H1 (cell line): ENCODE data around the gene MTCH2.

Source experiments
- CHD2 ChIP-seq: IDR thresholded peaks from 2 replicates; pipeline ENCODE4 v1.6.1; 2012; ENCODE audit warnings: low read length, improper control_type of control experiment
- CREB1 ChIP-seq: IDR thresholded peaks from 2 replicates; pipeline ENCODE4 v1.6.1; 2012; ENCODE audit warnings: inconsistent platforms
- GABPA ChIP-seq: IDR thresholded peaks from 2 replicates; pipeline ENCODE4 v1.6.1; 2011; ENCODE audit warnings: mild to moderate bottlenecking, low read length, moderate library complexity, borderline replicate concordance; ENCODE audit not compliant: insufficient read depth
- POLR2A ChIP-seq, 2 experiments: IDR thresholded peaks; 1 replicate in 1 of 2; 2 replicates in 1 of 2; pipeline ENCODE4 v1.6.1; 2011; ENCODE audit warnings: low read depth in 2 of 2, low read length in 2 of 2, mild to moderate bottlenecking in 2 of 2; ENCODE audit errors: control extremely low read depth in 1 of 2
- RXRA ChIP-seq: IDR thresholded peaks from 2 replicates; pipeline ENCODE4 v1.6.1; 2011; ENCODE audit warnings: low read depth, mild to moderate bottlenecking, low read length, moderate library complexity; ENCODE audit not compliant: insufficient read depth
- SIX5 ChIP-seq: IDR thresholded peaks from 2 replicates; pipeline ENCODE4 v1.6.1; 2011; ENCODE audit warnings: mild to moderate bottlenecking, low read depth, low read length
- SP4 ChIP-seq: IDR thresholded peaks from 2 replicates; pipeline ENCODE4 v1.6.1; 2012; ENCODE audit warnings: low read length, inconsistent platforms
- TAF1 ChIP-seq: IDR thresholded peaks from 2 replicates; pipeline ENCODE4 v1.6.1; 2011; ENCODE audit warnings: mild to moderate bottlenecking, low read depth, low read length
- TF ChIP-seq, protein P1 (sequence below): IDR thresholded peaks from 2 replicates; pipeline ENCODE4 v1.6.1; 2012; ENCODE audit warnings: inconsistent platforms
- TF ChIP-seq, protein P2 (sequence below), 3 experiments: IDR thresholded peaks; 1 replicate in 2 of 3; 2 replicates in 1 of 3; pipeline versions ENCODE4 v1.5.1 to v1.6.1; 2011; ENCODE audit warnings: low read length in 3 of 3, mild to moderate bottlenecking in 3 of 3, inconsistent platforms in 2 of 3, low read depth in 1 of 3, moderate library complexity in 1 of 3; ENCODE audit not compliant: insufficient read depth in 1 of 3; ENCODE audit errors: control extremely low read depth in 1 of 3

DNA sequence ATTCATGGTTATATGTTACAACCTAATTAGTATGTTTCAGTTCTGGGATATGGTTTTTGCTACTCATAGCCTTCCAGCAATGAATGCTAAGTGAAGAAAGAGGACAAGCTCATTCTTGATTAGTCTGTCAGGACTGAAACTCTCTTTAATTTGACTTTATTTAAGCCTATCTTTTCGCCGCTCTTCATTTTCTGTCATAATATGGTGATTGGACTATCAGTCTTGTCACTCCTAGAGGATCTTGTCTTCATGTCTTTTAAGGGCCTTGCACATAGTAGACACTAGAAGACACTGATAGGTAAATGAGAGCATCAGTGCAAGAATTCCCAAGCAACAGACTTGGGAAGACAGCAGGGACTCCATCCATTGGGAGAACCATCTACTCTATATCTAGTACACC lies 18.9 kb upstream of the MTCH2 start:
- TF ChIP-seq, protein P1, sequence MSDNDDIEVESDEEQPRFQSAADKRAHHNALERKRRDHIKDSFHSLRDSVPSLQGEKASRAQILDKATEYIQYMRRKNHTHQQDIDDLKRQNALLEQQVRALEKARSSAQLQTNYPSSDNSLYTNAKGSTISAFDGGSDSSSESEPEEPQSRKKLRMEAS: no peak
- TF ChIP-seq, protein P2, sequence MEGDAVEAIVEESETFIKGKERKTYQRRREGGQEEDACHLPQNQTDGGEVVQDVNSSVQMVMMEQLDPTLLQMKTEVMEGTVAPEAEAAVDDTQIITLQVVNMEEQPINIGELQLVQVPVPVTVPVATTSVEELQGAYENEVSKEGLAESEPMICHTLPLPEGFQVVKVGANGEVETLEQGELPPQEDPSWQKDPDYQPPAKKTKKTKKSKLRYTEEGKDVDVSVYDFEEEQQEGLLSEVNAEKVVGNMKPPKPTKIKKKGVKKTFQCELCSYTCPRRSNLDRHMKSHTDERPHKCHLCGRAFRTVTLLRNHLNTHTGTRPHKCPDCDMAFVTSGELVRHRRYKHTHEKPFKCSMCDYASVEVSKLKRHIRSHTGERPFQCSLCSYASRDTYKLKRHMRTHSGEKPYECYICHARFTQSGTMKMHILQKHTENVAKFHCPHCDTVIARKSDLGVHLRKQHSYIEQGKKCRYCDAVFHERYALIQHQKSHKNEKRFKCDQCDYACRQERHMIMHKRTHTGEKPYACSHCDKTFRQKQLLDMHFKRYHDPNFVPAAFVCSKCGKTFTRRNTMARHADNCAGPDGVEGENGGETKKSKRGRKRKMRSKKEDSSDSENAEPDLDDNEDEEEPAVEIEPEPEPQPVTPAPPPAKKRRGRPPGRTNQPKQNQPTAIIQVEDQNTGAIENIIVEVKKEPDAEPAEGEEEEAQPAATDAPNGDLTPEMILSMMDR (IDR thresholded peaks at IDR 0.05; ENCODE audit: control extremely low read depth in 1 of 3, insufficient read depth in 1 of 3, low read depth in 1 of 3, low read length in 3 of 3): no peak
- TF ChIP-seq GABPA (no peak), CREB1 (no peak), RXRA (no peak), POLR2A (IDR thresholded peaks at IDR 0.05; ENCODE audit: control extremely low read depth in 1 of 2, low read depth in 2 of 2, low read length in 2 of 2) (no peak), SP4 (no peak), SIX5 (no peak), TAF1 (no peak), CHD2 (no peak)
